B cell (primary cell): ENCODE results near the gene TTLL11. TPM values are rescaled to one million over a fixed set of nuclear protein-coding genes. Genes with fewer than 3 reads are reported as not detected.

ENCODE experiments used
- ATAC-seq: fragments of 200-7000 bp; cut with Tn5 transposase; one replicate; pipeline ENCODE4 v1.10.0; 2021; ENCODE audit warnings: low read depth, mild to moderate bottlenecking, moderate number of reproducible peaks, moderate library complexity
- CTCF ChIA-PET: fragments of 350-600 bp; sonication (Branson Sonifier 250); formaldehyde crosslinking; loops from one replicate; lab custom pipeline; 2021; ENCODE audit warnings: antibody characterized with exemption, inconsistent platforms; lab: Charles Lee
- POLR2A ChIA-PET: fragments of 350-600 bp; sonication (Branson Sonifier 250); formaldehyde crosslinking; loops from one replicate; lab custom pipeline; 2021; ENCODE audit warnings: antibody characterized with exemption; lab: Charles Lee
- DNase-seq: peaks from one replicate; pipeline ENCODE4 v3.0.0; 2013
- H2AFZ ChIP-seq: 2 replicates; pipeline ENCODE4 v1.6.1; 2012; ENCODE audit warnings: mild to moderate bottlenecking, low read depth, low read length; ENCODE audit not compliant: insufficient read depth, poor library complexity, severe bottlenecking
- H3K27ac ChIP-seq, 2 donors: 1 replicate in 1 of 2; 2 replicates in 1 of 2; pipeline ENCODE4 v1.5.1; 2012 to 2013; ENCODE audit warnings: low read length in 2 of 2, mild to moderate bottlenecking in 2 of 2, moderate library complexity in 1 of 2
- H3K27me3 ChIP-seq, 4 experiments: fragments of 200-600 bp in 1 of 4; sonication (generic) in 1 of 4; replicated peaks in 1 of 4; 1 replicate in 2 of 4; 2 replicates in 2 of 4; pipeline versions ENCODE4 v1.6.1 to v1.7.0; 2013 to 2016; ENCODE audit warnings: low read length in 3 of 4, mild to moderate bottlenecking in 2 of 4, mixed read lengths in 1 of 4, moderate library complexity in 1 of 4; ENCODE audit not compliant: insufficient read depth in 4 of 4, control insufficient read depth in 3 of 4; ENCODE audit errors: control extremely low read depth in 1 of 4
- H3K36me3 ChIP-seq, 2 experiments: replicated peaks in 1 of 2; 1 replicate in 1 of 2; 2 replicates in 1 of 2; pipeline versions ENCODE4 v1.6.1 to v1.7.1; 2013; ENCODE audit warnings: low read length in 1 of 2; ENCODE audit not compliant: insufficient read depth in 2 of 2, control insufficient read depth in 1 of 2; ENCODE audit errors: control extremely low read depth in 1 of 2, extremely low read depth in 1 of 2
- H3K4me1 ChIP-seq, 2 donors: fragments of 200-600 bp in 1 of 2; sonication (generic) in 1 of 2; 1 replicate in 1 of 2; 2 replicates in 1 of 2; pipeline versions ENCODE4 v1.5.1 to v1.6.1; 2013 to 2017; ENCODE audit warnings: low read length in 2 of 2; ENCODE audit not compliant: control insufficient read depth in 2 of 2, insufficient read depth in 2 of 2
- H3K4me2 ChIP-seq: replicated peaks from 2 replicates; pipeline ENCODE3; 2012; ENCODE audit warnings: mild to moderate bottlenecking, low read depth, low read length; ENCODE audit not compliant: poor library complexity, severe bottlenecking
- H3K4me3 ChIP-seq, 5 experiments: fragments of 200-600 bp in 1 of 5; sonication (generic) in 1 of 5; 1 replicate in 3 of 5; 2 replicates in 2 of 5; pipeline versions ENCODE4 v1.5.1 to v1.7.0; 2011 to 2016; ENCODE audit warnings: low read length in 4 of 5, mild to moderate bottlenecking in 4 of 5, low read depth in 2 of 5, control low read depth in 1 of 5, moderate library complexity in 1 of 5; ENCODE audit not compliant: insufficient read depth in 1 of 5; ENCODE audit errors: control extremely low read depth in 1 of 5, extremely low read depth in 1 of 5
- H3K79me2 ChIP-seq: fragments of 200-600 bp; sonication (generic); one replicate; pipeline ENCODE4 v1.6.0; 2016; ENCODE audit warnings: low read length; ENCODE audit not compliant: control insufficient read depth, insufficient read depth
- H3K9ac ChIP-seq: fragments of 200-600 bp; sonication (generic); 2 replicates; pipeline ENCODE4 v1.6.1; 2017; ENCODE audit warnings: mild to moderate bottlenecking, low read length, moderate library complexity
- H3K9me3 ChIP-seq, 3 donors: one replicate each; pipeline versions ENCODE4 v1.6.1 to v1.7.1; 2013; ENCODE audit warnings: low read length in 2 of 3; ENCODE audit not compliant: control insufficient read depth in 2 of 3, insufficient read depth in 1 of 3; ENCODE audit errors: control extremely low read depth in 1 of 3
- H4K20me1 ChIP-seq: 2 replicates; pipeline ENCODE4 v1.6.0; 2012; ENCODE audit warnings: mild to moderate bottlenecking, low read length; ENCODE audit not compliant: insufficient read depth, control insufficient read depth, poor library complexity, severe bottlenecking
- H3K27ac Mint-ChIP-seq: one replicate; pipeline ENCODE4 v1.8.0; 2021; ENCODE audit warnings: mixed read lengths
- H3K27me3 Mint-ChIP-seq: one replicate; pipeline ENCODE4 v1.8.0; 2021; ENCODE audit warnings: mixed read lengths
- H3K4me1 Mint-ChIP-seq: one replicate; pipeline ENCODE4 v1.8.0; 2021; ENCODE audit warnings: mixed read lengths
- H3K4me3 Mint-ChIP-seq: one replicate; pipeline ENCODE4 v1.8.0; 2021; ENCODE audit warnings: mixed read lengths
- H3K9me3 Mint-ChIP-seq: one replicate; pipeline ENCODE4 v1.8.0; 2022; ENCODE audit warnings: mixed read lengths; ENCODE audit not compliant: insufficient read depth
- EZH2 ChIP-seq: IDR thresholded peaks from 2 replicates; pipeline ENCODE4 v1.6.1; 2012; ENCODE audit warnings: borderline replicate concordance, low read depth, mild to moderate bottlenecking, moderate library complexity, low read length; ENCODE audit not compliant: insufficient read depth, poor library complexity, severe bottlenecking
- WGBS: methylation state at CpG from one replicate; pipeline ENCODE4 v1.1.5; 2013; ENCODE audit warnings: missing lambda C conversion rate; ENCODE audit not compliant: insufficient coverage; 5-methylcytosine and 5-hydroxymethylcytosine counted together
- intact Hi-C: fragments of 100-400 bp; cut with micrococcal nuclease; formaldehyde crosslinking; loops from one replicate; pipeline ENCODE4 v1.10.0; 2022
- polyA plus RNA-seq: library from polyadenylated mRNA; depleted of rRNA; stranded (reverse); fragments of >200 nt; gene quantifications from 2 replicates; pipeline ENCODE4 v1.2.3, GENCODE V29; 2012
- total RNA-seq, 2 donors: library from RNA; stranded (reverse); fragments of 120-200 nt in 1 of 2; gene quantifications; 1 replicate in 1 of 2; 2 replicates in 1 of 2; pipeline versions ENCODE4 v1.2.3 to v1.2.4, GENCODE V29; 2013 to 2022
- TF ChIP-seq, protein P1 (sequence below): fragments of 200-600 bp; IDR thresholded peaks from one replicate; pipeline ENCODE4 v1.8.0; 2022; ENCODE audit warnings: antibody characterized with exemption, mild to moderate bottlenecking

TTLL11 gene
- total and polyA plus RNA-seq, 2 donors (not counting 1 experiment from before 2014, with no cell fraction given): 3.6 to 3.8 TPM

DNA sequence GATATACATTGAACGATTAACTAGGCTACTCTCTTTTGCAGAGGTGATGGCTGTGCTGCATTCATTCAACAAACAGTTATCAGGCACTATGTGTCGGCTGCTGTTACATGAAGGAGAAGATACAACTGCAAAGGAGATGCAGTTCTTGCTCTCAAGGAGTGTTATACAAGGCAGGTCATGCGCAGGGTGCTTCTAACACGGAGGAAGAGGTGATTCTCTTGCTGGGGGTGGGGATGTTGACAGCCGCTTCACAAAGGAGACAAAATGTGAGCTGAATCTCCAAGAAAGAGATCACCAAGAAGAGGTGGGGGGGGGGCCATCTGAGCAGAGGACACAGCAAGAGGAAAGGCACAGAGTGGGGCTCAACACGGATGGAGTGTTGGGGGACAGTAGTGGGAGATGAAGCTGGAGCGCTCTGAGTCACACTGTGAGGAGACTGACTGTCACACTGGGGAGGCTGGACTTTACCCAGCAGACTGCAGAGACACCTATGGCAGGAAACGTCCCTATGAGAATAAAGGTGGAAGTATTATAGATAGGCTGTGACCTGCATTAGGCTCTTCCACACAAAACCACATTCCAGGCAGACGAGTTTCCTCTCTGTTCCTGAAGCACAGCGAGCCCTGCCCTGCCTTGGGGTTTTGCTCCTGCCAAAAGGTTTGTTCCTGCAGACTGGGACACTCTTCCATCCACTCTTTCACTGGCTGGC lies 45.6 kb upstream of the TTLL11 start:
- Mint-ChIP-seq H3K27ac (no peak overlapping the region), H3K4me3 (no peak overlapping the region), H3K9me3 (no peaks in the 10 kb centered on the region), H3K4me1 (no peaks in the 10 kb centered on the region), H3K27me3 (no peaks in the 10 kb centered on the region)
- DNase-seq: no peak
- Histone ChIP-seq H2AFZ (no peak overlapping the region), H4K20me1 (no peaks in the 10 kb centered on the region), H3K4me2 (no peak overlapping the region), H3K9me3 (no peaks in the 10 kb centered on the region), H3K27ac (no peak overlapping the region), H3K36me3 (peaks cover 0 to 8% of the 10 kb centered on the region in 2 experiments), H3K4me1 (no peaks in the 10 kb centered on the region), H3K9ac (no peak overlapping the region), H3K79me2 (no peaks in the 10 kb centered on the region), H3K27me3 (no peaks in the 10 kb centered on the region), H3K4me3 (no peak overlapping the region)
- CTCF ChIA-PET: interaction anchor here (1.0 to 1.1 kb wide), 2 partner anchors 39 to 214 kb away, joined by 3 to 4 read pairs; no protein-coding TSS in a partner anchor
- intact Hi-C loops: no loop called here
- WGBS: 96% methylated on average over 6 of the region's 10 CpGs
- ATAC-seq: no peak
- no peak for TF ChIP-seq EZH2
- TF ChIP-seq, protein P1, sequence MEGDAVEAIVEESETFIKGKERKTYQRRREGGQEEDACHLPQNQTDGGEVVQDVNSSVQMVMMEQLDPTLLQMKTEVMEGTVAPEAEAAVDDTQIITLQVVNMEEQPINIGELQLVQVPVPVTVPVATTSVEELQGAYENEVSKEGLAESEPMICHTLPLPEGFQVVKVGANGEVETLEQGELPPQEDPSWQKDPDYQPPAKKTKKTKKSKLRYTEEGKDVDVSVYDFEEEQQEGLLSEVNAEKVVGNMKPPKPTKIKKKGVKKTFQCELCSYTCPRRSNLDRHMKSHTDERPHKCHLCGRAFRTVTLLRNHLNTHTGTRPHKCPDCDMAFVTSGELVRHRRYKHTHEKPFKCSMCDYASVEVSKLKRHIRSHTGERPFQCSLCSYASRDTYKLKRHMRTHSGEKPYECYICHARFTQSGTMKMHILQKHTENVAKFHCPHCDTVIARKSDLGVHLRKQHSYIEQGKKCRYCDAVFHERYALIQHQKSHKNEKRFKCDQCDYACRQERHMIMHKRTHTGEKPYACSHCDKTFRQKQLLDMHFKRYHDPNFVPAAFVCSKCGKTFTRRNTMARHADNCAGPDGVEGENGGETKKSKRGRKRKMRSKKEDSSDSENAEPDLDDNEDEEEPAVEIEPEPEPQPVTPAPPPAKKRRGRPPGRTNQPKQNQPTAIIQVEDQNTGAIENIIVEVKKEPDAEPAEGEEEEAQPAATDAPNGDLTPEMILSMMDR: no peak
- POLR2A ChIA-PET: no interaction called here

DNA sequence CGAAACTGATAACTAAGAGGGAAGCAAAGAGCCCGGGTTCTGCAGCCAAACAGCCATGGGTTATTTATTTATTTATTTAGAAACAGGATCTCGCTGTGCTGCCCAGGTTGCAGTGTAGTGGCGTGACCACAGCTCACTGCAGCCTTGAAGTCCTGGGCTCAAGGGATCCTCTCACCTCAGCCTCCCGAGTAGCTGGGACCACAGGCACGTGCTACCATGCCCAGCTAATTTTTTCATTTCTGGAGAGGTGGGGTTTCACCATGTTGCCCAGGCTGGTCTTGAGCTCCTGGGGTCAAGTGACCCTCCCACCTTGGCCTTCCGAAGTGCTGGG lies 42.4 kb upstream of the TTLL11 start:
- no peak for ATAC-seq
- Histone ChIP-seq H3K9ac (no peak overlapping the region), H3K27ac (no peak overlapping the region), H3K27me3 (no peaks in the 10 kb centered on the region), H3K4me3 (no peak overlapping the region), H3K36me3 (no peaks in the 10 kb centered on the region), H2AFZ (no peak overlapping the region), H3K4me2 (no peak overlapping the region), H3K4me1 (no peaks in the 10 kb centered on the region), H3K79me2 (no peaks in the 10 kb centered on the region), H3K9me3 (no peaks in the 10 kb centered on the region), H4K20me1 (no peaks in the 10 kb centered on the region)
- no peak for DNase-seq
- no peak for TF ChIP-seq EZH2
- TF ChIP-seq, protein P1: no peak
- intact Hi-C loops: no loop called here
- H3K27me3 Mint-ChIP-seq: peaks cover 18% of the 10 kb centered on the region
- POLR2A ChIA-PET: no interaction called here
- H3K9me3 Mint-ChIP-seq: no peaks in the 10 kb centered on the region
- CTCF ChIA-PET: interaction anchor here (0.9 to 1.2 kb wide), 3 partner anchors 10 to 215 kb away, joined by 3 to 6 read pairs (median 3); no protein-coding TSS in a partner anchor
- H3K4me1 Mint-ChIP-seq: no peaks in the 10 kb centered on the region
- no peak overlapping the region for H3K4me3 Mint-ChIP-seq
- 85% methylated on average over 4 of the region's 7 CpGs for WGBS
- H3K27ac Mint-ChIP-seq: no peak overlapping the region
